ENCODE measurements around the gene FBXO10.

GRCh38 chr9:37498457-37498856 is 77.7 kb downstream of the FBXO10 start:
- TF ChIP-seq POLR2A (IDR thresholded peaks at IDR 0.05; ENCODE audit: control extremely low read depth in 1 of 2, low read depth in 2 of 2, low read length in 2 of 2) (no peak), EZH2 (IDR thresholded peaks at IDR 0.05; ENCODE audit: low read depth, low read length, severe bottlenecking) (no peak), ATF3 (IDR thresholded peaks at IDR 0.05; ENCODE audit: insufficient read depth, low read depth, low read length) (no peak), USF2 (IDR thresholded peaks at IDR 0.05; ENCODE audit: low read length) (no peak)
